ENCODE measurements around the gene ACBD6. TPM values are rescaled to one million over a fixed set of nuclear protein-coding genes. Genes with fewer than 3 reads are reported as not detected.

Gene ACBD6
- total and polyA plus RNA-seq, 4 donors = 8.3 to 17.3 (median 14.0) TPM

- DNase-seq (ENCODE audit: low spot score) = no peak
- H3K36me3 ChIP-seq (ENCODE audit: control insufficient read depth in 4 of 4, insufficient read depth in 3 of 4, low read depth in 1 of 4, low read length in 3 of 4) = no peaks in the 10 kb centered on the region
- H3K27me3 ChIP-seq (ENCODE audit: control insufficient read depth in 4 of 4, insufficient read depth in 4 of 4, low read length in 3 of 4) = no peaks in the 10 kb centered on the region
- H3K27ac ChIP-seq (ENCODE audit: low read depth in 1 of 2, low read length in 2 of 2) = no peak overlapping the region
- H3K9me3 ChIP-seq (ENCODE audit: control insufficient read depth in 4 of 4, low read length in 3 of 4) = no peaks in the 10 kb centered on the region
- TF ChIP-seq GABPA (IDR thresholded peaks at IDR 0.05 in 1 of 2, conservative IDR thresholded peaks at IDR 0.05 in 1 of 2) (no peak), FOXA1 (IDR thresholded peaks at IDR 0.05) (no peak), HNF4A (conservative IDR thresholded peaks at IDR 0.05) (no peak), RAD21 (IDR thresholded peaks at IDR 0.05) (no peak), RXRA (IDR thresholded peaks at IDR 0.05) (no peak), YY1 (IDR thresholded peaks at IDR 0.05) (no peak), FOXA2 (IDR thresholded peaks at IDR 0.05) (no peak), HNF4G (IDR thresholded peaks at IDR 0.05) (no peak), JUND (IDR thresholded peaks at IDR 0.05) (no peak)
- no peak overlapping the region for H3K4me3 ChIP-seq (ENCODE audit: low read depth in 1 of 3, low read length in 3 of 3)
- 92% methylated on average over 2 of the region's 2 CpGs for WGBS
- H3K9ac ChIP-seq (ENCODE audit: low read depth in 1 of 2, low read length in 2 of 2) = no peak overlapping the region
- H3K4me1 ChIP-seq (ENCODE audit: control insufficient read depth in 4 of 4, insufficient read depth in 4 of 4, low read length in 3 of 4) = peaks cover 0 to under 1% (median 0%) of the 10 kb centered on the region in 4 donors
These were observed 8.5 kb upstream of the ACBD6 start for GRCh38 chr1:180510882-180511281.

- no peak overlapping the region for H3K9ac ChIP-seq (ENCODE audit: low read depth in 1 of 2, low read length in 2 of 2)
- no peaks in the 10 kb centered on the region for H3K9me3 ChIP-seq (ENCODE audit: control insufficient read depth in 4 of 4, low read length in 3 of 4)
- H3K4me1 ChIP-seq (ENCODE audit: control insufficient read depth in 4 of 4, insufficient read depth in 4 of 4, low read length in 3 of 4) = no peaks in the 10 kb centered on the region
- DNase-seq (ENCODE audit: low spot score) = no peak
- H3K27me3 ChIP-seq (ENCODE audit: control insufficient read depth in 4 of 4, insufficient read depth in 4 of 4, low read length in 3 of 4) = no peaks in the 10 kb centered on the region
- WGBS = 96% methylated on average over 21 of the region's 21 CpGs
- no peak for TF ChIP-seq FOXA2 (IDR thresholded peaks at IDR 0.05)
- no peak for TF ChIP-seq FOXA1 (IDR thresholded peaks at IDR 0.05)
- no peak for TF ChIP-seq JUND (IDR thresholded peaks at IDR 0.05)
- no peak for TF ChIP-seq RXRA (IDR thresholded peaks at IDR 0.05)
- TF ChIP-seq ZBTB33 (IDR thresholded peaks at IDR 0.05) = no peak
- no peak for TF ChIP-seq GABPA (IDR thresholded peaks at IDR 0.05 in 1 of 2, conservative IDR thresholded peaks at IDR 0.05 in 1 of 2)
- no peak for TF ChIP-seq YY1 (IDR thresholded peaks at IDR 0.05)
- no peak for TF ChIP-seq TAF1 (conservative IDR thresholded peaks at IDR 0.05)
- TF ChIP-seq MAX (IDR thresholded peaks at IDR 0.05) = no peak
- no peak for TF ChIP-seq SP1 (IDR thresholded peaks at IDR 0.05)
- TF ChIP-seq HNF4G (IDR thresholded peaks at IDR 0.05) = no peak
- no peak overlapping the region for H3K4me3 ChIP-seq (ENCODE audit: low read depth in 1 of 3, low read length in 3 of 3)
- H3K36me3 ChIP-seq (ENCODE audit: control insufficient read depth in 4 of 4, insufficient read depth in 3 of 4, low read depth in 1 of 4, low read length in 3 of 4) = no peaks in the 10 kb centered on the region
- no peak overlapping the region for H3K27ac ChIP-seq (ENCODE audit: low read depth in 1 of 2, low read length in 2 of 2)
These were observed 6.3 kb upstream of the ACBD6 start for GRCh38 chr1:180508725-180509097.

GRCh38 chr1:180507795-180508724, 5.7 kb upstream of the ACBD6 start:
- no peak for TF ChIP-seq SP1 (IDR thresholded peaks at IDR 0.05)
- TF ChIP-seq NR2F2 (IDR thresholded peaks at IDR 0.05) = no peak
- no peak for TF ChIP-seq MAX (IDR thresholded peaks at IDR 0.05)
- TF ChIP-seq GABPA (IDR thresholded peaks at IDR 0.05 in 1 of 2, conservative IDR thresholded peaks at IDR 0.05 in 1 of 2) = no peak
- no peak for TF ChIP-seq FOXA1 (IDR thresholded peaks at IDR 0.05)
- no peak for TF ChIP-seq HNF4A (conservative IDR thresholded peaks at IDR 0.05)
- TF ChIP-seq RAD21 (IDR thresholded peaks at IDR 0.05) = no peak
- TF ChIP-seq CTCF (IDR thresholded peaks at IDR 0.05; ENCODE audit: low read depth, low read length, missing input control) = no peak
- TF ChIP-seq ATF3 (IDR thresholded peaks at IDR 0.05) = no peak
- no peak for TF ChIP-seq RXRA (IDR thresholded peaks at IDR 0.05)
- no peak for TF ChIP-seq REST (IDR thresholded peaks at IDR 0.05)
- no peak overlapping the region for H3K4me3 ChIP-seq (ENCODE audit: low read depth in 1 of 3, low read length in 3 of 3)
- no peaks in the 10 kb centered on the region for H3K36me3 ChIP-seq (ENCODE audit: control insufficient read depth in 4 of 4, insufficient read depth in 3 of 4, low read depth in 1 of 4, low read length in 3 of 4)
- H3K27me3 ChIP-seq (ENCODE audit: control insufficient read depth in 4 of 4, insufficient read depth in 4 of 4, low read length in 3 of 4) = no peaks in the 10 kb centered on the region
- H3K27ac ChIP-seq (ENCODE audit: low read depth in 1 of 2, low read length in 2 of 2) = no peak overlapping the region
- peaks cover 0 to 4% (median 1%) of the 10 kb centered on the region in 4 donors for H3K4me1 ChIP-seq (ENCODE audit: control insufficient read depth in 4 of 4, insufficient read depth in 4 of 4, low read length in 3 of 4)
- no peaks in the 10 kb centered on the region for H3K9me3 ChIP-seq (ENCODE audit: control insufficient read depth in 4 of 4, low read length in 3 of 4)
- no peak overlapping the region for H3K9ac ChIP-seq (ENCODE audit: low read depth in 1 of 2, low read length in 2 of 2)
- WGBS = 95% methylated on average over 15 of the region's 15 CpGs
- no peak for DNase-seq (ENCODE audit: low spot score)

All from liver (tissue), 9 donors.